Vagina (tissue), 2 donors: Measurements from ENCODE around the gene SPAG4.

Source experiments
- POLR2A ChIP-seq, 2 donors: fragments of 450-650 bp; IDR thresholded peaks; one replicate each; pipeline ENCODE4 v1.6.1; 2017; ENCODE audit warnings: antibody characterized with exemption in 2 of 2, mild to moderate bottlenecking in 2 of 2, moderate library complexity in 2 of 2
- TF ChIP-seq, protein P1 (sequence below), 3 experiments: fragments of 450-650 bp in 2 of 3; fragments of 200-600 bp in 1 of 3; sonication (generic) in 1 of 3; IDR thresholded peaks; one replicate each; pipeline ENCODE4 v1.5.1; 2017 to 2019; ENCODE audit warnings: antibody characterized with exemption in 3 of 3, mild to moderate bottlenecking in 2 of 3, moderate library complexity in 2 of 3

DNA sequence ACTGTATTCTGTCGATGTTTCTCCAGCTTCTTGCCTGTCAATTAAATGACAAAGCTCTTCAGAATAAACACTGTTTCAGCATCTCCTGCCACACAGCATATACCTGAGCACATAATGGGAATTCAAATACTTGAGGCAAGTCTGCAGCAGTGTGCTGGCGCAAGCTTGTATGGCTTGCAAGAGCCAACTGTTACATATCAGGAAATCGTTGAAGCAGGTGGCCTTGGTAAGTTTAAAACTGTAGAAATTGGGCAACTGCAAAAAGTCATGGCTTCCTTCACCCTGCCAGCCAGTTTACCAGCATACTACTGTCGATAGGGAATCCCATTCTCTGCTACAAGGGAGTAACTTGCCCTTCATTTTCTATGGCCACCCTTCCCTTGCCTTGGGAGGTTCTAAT lies 26.1 kb downstream of the SPAG4 start:
- TF ChIP-seq, protein P1, sequence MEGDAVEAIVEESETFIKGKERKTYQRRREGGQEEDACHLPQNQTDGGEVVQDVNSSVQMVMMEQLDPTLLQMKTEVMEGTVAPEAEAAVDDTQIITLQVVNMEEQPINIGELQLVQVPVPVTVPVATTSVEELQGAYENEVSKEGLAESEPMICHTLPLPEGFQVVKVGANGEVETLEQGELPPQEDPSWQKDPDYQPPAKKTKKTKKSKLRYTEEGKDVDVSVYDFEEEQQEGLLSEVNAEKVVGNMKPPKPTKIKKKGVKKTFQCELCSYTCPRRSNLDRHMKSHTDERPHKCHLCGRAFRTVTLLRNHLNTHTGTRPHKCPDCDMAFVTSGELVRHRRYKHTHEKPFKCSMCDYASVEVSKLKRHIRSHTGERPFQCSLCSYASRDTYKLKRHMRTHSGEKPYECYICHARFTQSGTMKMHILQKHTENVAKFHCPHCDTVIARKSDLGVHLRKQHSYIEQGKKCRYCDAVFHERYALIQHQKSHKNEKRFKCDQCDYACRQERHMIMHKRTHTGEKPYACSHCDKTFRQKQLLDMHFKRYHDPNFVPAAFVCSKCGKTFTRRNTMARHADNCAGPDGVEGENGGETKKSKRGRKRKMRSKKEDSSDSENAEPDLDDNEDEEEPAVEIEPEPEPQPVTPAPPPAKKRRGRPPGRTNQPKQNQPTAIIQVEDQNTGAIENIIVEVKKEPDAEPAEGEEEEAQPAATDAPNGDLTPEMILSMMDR (IDR thresholded peaks at IDR 0.05) = no peak
- no peak for TF ChIP-seq POLR2A (IDR thresholded peaks at IDR 0.05)
